CD4-positive, alpha-beta T cell (primary cell): ENCODE measurements around the gene UPK1B. TPM values are rescaled to one million over a fixed set of nuclear protein-coding genes. Genes with fewer than 3 reads are reported as not detected.

Experiments
- ATAC-seq: fragments of 200-7000 bp; cut with Tn5 transposase; one replicate; pipeline ENCODE4 v1.10.0; 2022; ENCODE audit warnings: mild to moderate bottlenecking; ENCODE audit not compliant: poor library complexity
- CTCF ChIA-PET: fragments of 350-600 bp; sonication (Branson Sonifier 250); formaldehyde crosslinking; loops from one replicate; lab custom pipeline; 2021; ENCODE audit warnings: antibody characterized with exemption, inconsistent platforms; lab: Charles Lee
- POLR2A ChIA-PET: fragments of 350-600 bp; sonication (Branson Sonifier 250); formaldehyde crosslinking; loops from one replicate; lab custom pipeline; 2021; ENCODE audit warnings: antibody characterized with exemption, inconsistent platforms; lab: Charles Lee
- DNase-seq, 14 experiments: peaks; one replicate each; pipeline ENCODE4 v3.0.0-alpha.2; 2013 to 2020; ENCODE audit warnings: mixed read lengths in 2 of 14
- H3K27ac ChIP-seq, 2 donors: one replicate each; pipeline versions ENCODE4 v1.5.1 to v1.7.0; 2013; ENCODE audit warnings: low read length in 2 of 2, low read depth in 1 of 2, mild to moderate bottlenecking in 1 of 2
- H3K27me3 ChIP-seq, 2 experiments: 1 replicate in 1 of 2; 2 replicates in 1 of 2; pipeline versions ENCODE4 v1.6.1 to v1.7.0; 2013; ENCODE audit warnings: low read length in 2 of 2, control low read depth in 1 of 2, mild to moderate bottlenecking in 1 of 2, moderate library complexity in 1 of 2; ENCODE audit not compliant: insufficient read depth in 2 of 2, control insufficient read depth in 1 of 2
- H3K36me3 ChIP-seq: one replicate; pipeline ENCODE4 v1.6.1; 2013; ENCODE audit warnings: low read length, control low read depth; ENCODE audit not compliant: insufficient read depth
- H3K4me1 ChIP-seq: one replicate; pipeline ENCODE4 v1.6.1; 2013; ENCODE audit warnings: low read length, control low read depth; ENCODE audit not compliant: insufficient read depth
- H3K4me3 ChIP-seq: one replicate; pipeline ENCODE4 v1.5.1; 2013; ENCODE audit warnings: mild to moderate bottlenecking, low read length, moderate library complexity
- H3K9me3 ChIP-seq, 2 experiments: 1 replicate in 1 of 2; 2 replicates in 1 of 2; pipeline versions ENCODE4 v1.6.1 to v1.7.0; 2013; ENCODE audit warnings: low read length in 2 of 2, mild to moderate bottlenecking in 2 of 2, control low read depth in 1 of 2, moderate library complexity in 1 of 2; ENCODE audit not compliant: control insufficient read depth in 1 of 2, insufficient read depth in 1 of 2
- H3K27ac Mint-ChIP-seq: one replicate; pipeline ENCODE4 v1.8.0; 2020; ENCODE audit warnings: mixed read lengths
- H3K27me3 Mint-ChIP-seq: one replicate; pipeline ENCODE4 v1.8.0; 2021; ENCODE audit warnings: mixed read lengths
- H3K36me3 Mint-ChIP-seq: one replicate; pipeline ENCODE4 v1.8.0; 2021; ENCODE audit warnings: low read depth, mixed read lengths
- H3K4me1 Mint-ChIP-seq: one replicate; pipeline ENCODE4 v1.8.0; 2021; ENCODE audit warnings: low read depth, mixed read lengths
- H3K4me3 Mint-ChIP-seq: one replicate; pipeline ENCODE4 v1.8.0; 2020; ENCODE audit warnings: mild to moderate bottlenecking, mixed read lengths
- H3K9me3 Mint-ChIP-seq: one replicate; pipeline ENCODE4 v1.8.0; 2020; ENCODE audit warnings: mixed read lengths
- CTCF ChIP-seq: fragments of 200-600 bp; IDR thresholded peaks from one replicate; pipeline ENCODE4 v1.8.0; 2022; ENCODE audit warnings: antibody characterized with exemption, mild to moderate bottlenecking
- intact Hi-C, 2 experiments: fragments of 100-400 bp; cut with DNase I in 1 of 2; cut with micrococcal nuclease in 1 of 2; formaldehyde crosslinking; loops; one replicate each; pipeline versions ENCODE4 v1.15.1 to v1.9.0; 2023 to 2025; cut with DNase I, micrococcal nuclease
- total RNA-seq, 174 experiments: library from RNA in 2 of 174; stranded (reverse) in 2 of 174; gene quantifications; one replicate each; pipeline ENCODE4 v1.2.3 and lab custom pipeline; 2021 to 2026

The UPK1B gene
- total RNA-seq, 2 experiments from 2014 or later = not detected

GRCh38 chr3:119175872-119176756, 2.7 kb downstream of the UPK1B start:
- ChIA-PET CTCF (no interaction called here), POLR2A (no interaction called here)
- Histone ChIP-seq H3K4me1 (no peaks in the 10 kb centered on the region), H3K27ac (no peak overlapping the region), H3K36me3 (no peaks in the 10 kb centered on the region), H3K4me3 (no peak overlapping the region), H3K27me3 (no peaks in the 10 kb centered on the region), H3K9me3 (no peaks in the 10 kb centered on the region)
- no peak overlapping the region for H3K4me3 Mint-ChIP-seq
- no peak overlapping the region for H3K27ac Mint-ChIP-seq
- H3K9me3 Mint-ChIP-seq = no peaks in the 10 kb centered on the region
- peaks cover 21% of the 10 kb centered on the region for H3K27me3 Mint-ChIP-seq
- ATAC-seq (no peak), DNase-seq (no peak)
- no peak for TF ChIP-seq CTCF
- intact Hi-C loops = no loop called here
- no peaks in the 10 kb centered on the region for H3K36me3 Mint-ChIP-seq
- no peaks in the 10 kb centered on the region for H3K4me1 Mint-ChIP-seq

DNA sequence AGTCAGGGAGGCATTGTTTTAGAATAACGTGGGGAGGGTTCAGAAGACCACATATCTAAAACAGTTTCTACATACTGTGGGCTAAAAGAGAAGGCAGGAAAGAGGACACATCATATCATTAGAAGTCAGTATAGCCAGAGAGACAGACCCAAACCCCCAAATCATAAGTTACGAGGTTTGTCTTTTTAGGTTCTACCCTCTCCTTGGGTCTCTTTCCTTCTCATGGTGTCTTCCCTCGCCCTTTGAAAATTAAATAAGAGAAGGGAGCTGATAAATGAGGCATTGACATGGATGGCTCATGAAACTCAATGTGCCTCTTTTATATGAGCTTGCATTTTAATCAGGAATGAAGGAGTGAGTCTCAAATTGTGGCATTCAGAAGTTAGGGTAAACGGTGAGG, 3.4 kb downstream of the UPK1B start:
- Histone ChIP-seq H3K36me3 (no peaks in the 10 kb centered on the region), H3K27ac (no peak overlapping the region), H3K27me3 (no peaks in the 10 kb centered on the region), H3K9me3 (no peaks in the 10 kb centered on the region), H3K4me1 (no peaks in the 10 kb centered on the region), H3K4me3 (no peak overlapping the region)
- ChIA-PET CTCF (no interaction called here), POLR2A (no interaction called here)
- Mint-ChIP-seq H3K27me3 (peaks cover 21% of the 10 kb centered on the region), H3K4me3 (no peak overlapping the region), H3K9me3 (no peaks in the 10 kb centered on the region), H3K36me3 (no peaks in the 10 kb centered on the region), H3K27ac (no peak overlapping the region), H3K4me1 (no peaks in the 10 kb centered on the region)
- DNase-seq = no peak
- intact Hi-C loops = no loop called here
- TF ChIP-seq CTCF = no peak
- no peak for ATAC-seq

GRCh38 chr3:119177321-119177720, 3.9 kb downstream of the UPK1B start:
- intact Hi-C loops = no loop called here

More at GRCh38 chr3:119177321-119177720, 3.9 kb downstream of the UPK1B start:
- DNase-seq (no peak), ATAC-seq (no peak)
- no peaks in the 10 kb centered on the region for H3K9me3 Mint-ChIP-seq
- H3K36me3 Mint-ChIP-seq = no peaks in the 10 kb centered on the region
- H3K4me1 ChIP-seq = no peaks in the 10 kb centered on the region
- no peaks in the 10 kb centered on the region for H3K36me3 ChIP-seq
- H3K9me3 ChIP-seq = no peaks in the 10 kb centered on the region
- no peaks in the 10 kb centered on the region for H3K27me3 ChIP-seq
- H3K27ac ChIP-seq = no peak overlapping the region
- ChIA-PET POLR2A (no interaction called here), CTCF (no interaction called here)
- no peak for TF ChIP-seq CTCF
- no peak overlapping the region for H3K4me3 Mint-ChIP-seq
- H3K4me3 ChIP-seq = no peak overlapping the region
- peaks cover 21% of the 10 kb centered on the region for H3K27me3 Mint-ChIP-seq
- H3K27ac Mint-ChIP-seq = no peak overlapping the region
- no peaks in the 10 kb centered on the region for H3K4me1 Mint-ChIP-seq
